AG04450 (cell line): ENCODE measurements around the gene PADI3. TPM values are rescaled to one million over a fixed set of nuclear protein-coding genes. Genes with fewer than 3 reads are reported as not detected.

Experiments used
- CTCF ChIA-PET: fragments of 300-600, 350-600 bp; formaldehyde crosslinking; extraction: SDS; loops from one replicate; lab custom pipeline; 2022; ENCODE audit warnings: antibody characterized with exemption, inconsistent platforms; lab: Charles Lee
- POLR2A ChIA-PET: fragments of 350-600 bp; formaldehyde crosslinking; extraction: SDS; loops from one replicate; lab custom pipeline; 2021; ENCODE audit warnings: antibody characterized with exemption, inconsistent platforms; lab: Yijun Ruan, JAX
- DNase-seq: peaks from one replicate; pipeline ENCODE4 v3.0.0-alpha.2; 2011; ENCODE audit warnings: low read depth, low spot score
- H3K27ac ChIP-seq: one replicate; pipeline ENCODE4 v1.5.1; 2012; ENCODE audit warnings: low read depth, low read length, control low read depth
- H3K27me3 ChIP-seq: one replicate; pipeline ENCODE4 v1.6.0; 2012; ENCODE audit warnings: low read length; ENCODE audit not compliant: control insufficient read depth, insufficient read depth
- H3K4me3 ChIP-seq: 2 replicates; pipeline ENCODE4 v1.5.1; 2011; ENCODE audit warnings: mild to moderate bottlenecking, low read depth, low read length, control low read depth
- H3K9me3 ChIP-seq: 2 replicates; pipeline ENCODE4 v1.5.1; 2012; ENCODE audit warnings: low read length; ENCODE audit not compliant: control insufficient read depth, insufficient read depth
- CTCF ChIP-seq: IDR thresholded peaks from 2 replicates; pipeline ENCODE4 v1.5.1; 2011; ENCODE audit warnings: low read depth, low read length, control low read depth, inconsistent platforms
- polyA plus RNA-seq: library from polyadenylated mRNA; depleted of rRNA; stranded (reverse); fragments of >200 nt; gene quantifications from 2 replicates; pipeline ENCODE4 v1.2.3, GENCODE V29; 2011

Gene PADI3
- polyA plus RNA-seq, 1 experiment, result 0.05 TPM

DNA sequence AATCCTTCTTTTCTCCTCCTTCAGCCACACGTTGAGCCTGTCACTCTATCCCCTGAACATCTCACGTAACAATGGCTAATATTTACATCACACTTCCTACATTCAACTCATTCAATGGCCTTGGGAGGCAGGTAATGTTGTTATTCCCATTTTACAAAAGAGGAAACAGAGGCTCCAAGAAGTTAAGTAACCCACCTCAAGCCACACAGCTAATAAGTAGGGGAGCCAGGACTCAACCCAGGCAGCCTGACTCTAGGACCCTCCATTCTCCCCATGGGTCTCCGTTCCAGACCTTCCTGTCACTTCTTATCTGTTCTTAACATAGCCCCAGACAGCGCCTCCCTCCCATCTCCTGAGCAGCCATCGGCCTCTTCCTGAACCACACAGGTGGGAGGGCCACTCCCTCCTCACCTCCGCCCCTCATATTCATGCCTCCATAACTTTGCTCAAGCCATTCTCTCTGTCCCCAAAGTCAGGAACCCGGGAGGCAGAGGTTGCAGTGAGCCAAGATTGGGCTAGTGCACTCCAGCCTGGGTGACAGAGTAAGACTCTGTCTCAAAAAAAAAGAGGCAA is 61.3 kb downstream of the PADI3 start:
- Histone ChIP-seq H3K9me3 (no peaks in the 10 kb centered on the region; the same call in 1 of the 2 replicates), H3K4me3 (no peak overlapping the region), H3K27me3 (peaks cover 34% of the 10 kb centered on the region), H3K27ac (no peak overlapping the region)
- no peak for DNase-seq
- CTCF ChIA-PET, result no interaction called here
- TF ChIP-seq CTCF, result no peak
- POLR2A ChIA-PET, result no interaction called here

DNA sequence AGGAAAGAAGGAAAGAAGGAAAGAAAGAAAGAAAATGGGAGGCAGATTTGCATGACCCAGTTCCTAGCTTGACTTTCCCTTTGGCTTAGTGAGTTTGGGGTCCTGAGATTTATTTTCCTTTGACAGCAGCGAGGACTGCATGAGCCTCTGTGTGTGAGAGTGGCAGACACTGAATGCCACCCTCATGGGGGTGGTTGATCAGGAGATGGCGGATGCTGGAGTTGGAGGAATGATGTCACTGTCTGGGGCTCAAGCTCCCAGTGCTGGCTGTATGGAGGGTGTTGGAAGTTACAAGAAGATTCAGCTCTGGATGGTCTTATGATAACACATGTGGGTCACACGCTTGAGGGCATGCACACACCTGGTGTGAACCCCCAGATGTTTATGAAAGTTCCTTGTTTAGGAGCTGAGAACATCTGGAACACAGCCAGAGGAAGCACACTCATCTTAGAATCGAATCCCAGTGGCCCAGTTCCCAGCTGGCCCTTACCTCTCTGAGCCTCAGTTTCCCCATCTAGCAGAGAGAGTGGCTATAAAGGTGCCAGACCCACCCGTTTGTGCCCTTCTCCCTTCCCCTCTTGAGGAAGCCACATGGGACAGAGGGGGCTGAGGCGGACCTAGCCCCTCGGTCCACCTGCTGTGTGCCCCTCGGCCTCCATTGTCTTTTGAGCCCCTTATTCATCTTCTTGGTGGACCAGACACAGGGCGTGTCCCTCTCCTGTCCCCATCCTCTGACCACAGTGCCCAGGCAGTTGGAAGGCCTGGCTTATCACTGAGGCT is 64.8 kb downstream of the PADI3 start:
- H3K9me3 ChIP-seq, result no peaks in the 10 kb centered on the region; the same call in 1 of the 2 replicates
- H3K27me3 ChIP-seq, result peaks cover 21% of the 10 kb centered on the region
- TF ChIP-seq CTCF, result no peak
- CTCF ChIA-PET, result interaction anchor here (0.6 to 1.5 kb wide), 2 partner anchors 23 to 94 kb away, joined by 6 read pairs; no protein-coding TSS in a partner anchor
- H3K27ac ChIP-seq, result no peak overlapping the region
- POLR2A ChIA-PET, result no interaction called here
- H3K4me3 ChIP-seq, result no peak overlapping the region
- DNase-seq, result no peak

GRCh38 chr1:17314491-17314971 is 65.6 kb downstream of the PADI3 start:
- Histone ChIP-seq H3K4me3 (no peak overlapping the region), H3K27me3 (peaks cover 19% of the 10 kb centered on the region), H3K9me3 (no peaks in the 10 kb centered on the region; the same call in none of the 2 replicates), H3K27ac (no peak overlapping the region)
- ChIA-PET POLR2A (no interaction called here), CTCF (no interaction called here)
- DNase-seq, result no peak
- TF ChIP-seq CTCF, result no peak

DNA sequence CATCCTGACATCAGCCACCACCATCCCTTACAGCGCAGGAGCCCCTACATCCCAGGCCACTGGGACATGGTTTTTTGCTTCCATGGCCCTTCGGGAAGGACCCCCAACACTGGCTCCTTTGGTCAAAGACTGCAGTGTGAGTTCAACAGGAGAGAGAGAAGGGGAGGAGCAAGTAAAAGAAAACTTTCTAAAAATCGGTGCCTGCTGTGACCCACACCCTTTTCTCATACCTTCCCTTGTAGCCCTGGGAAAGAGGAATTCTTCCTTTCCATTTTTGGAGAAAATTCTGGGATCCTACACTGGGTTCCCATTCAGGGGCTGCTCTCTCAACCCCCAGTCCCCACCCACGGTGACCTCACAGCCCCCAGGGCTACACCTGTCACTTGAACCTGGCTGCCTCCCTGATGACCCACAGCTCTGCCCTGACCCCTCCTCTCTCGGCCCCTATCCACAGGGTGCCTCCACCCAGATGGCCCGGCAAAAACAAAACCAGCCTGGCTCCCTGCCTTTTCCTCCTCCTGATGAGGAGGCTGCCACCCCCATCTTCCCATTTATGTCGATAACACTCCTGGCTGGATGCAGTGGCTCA is 66.7 kb downstream of the PADI3 start:
- DNase-seq, result no peak
- Histone ChIP-seq H3K9me3 (peaks cover 2% of the 10 kb centered on the region), H3K27me3 (peaks cover 23% of the 10 kb centered on the region), H3K4me3 (no peak overlapping the region), H3K27ac (no peak overlapping the region)
- ChIA-PET POLR2A (no interaction called here), CTCF (no interaction called here)
- no peak for TF ChIP-seq CTCF

GRCh38 chr1:17316704-17317103 is 67.8 kb downstream of the PADI3 start:
- no peak overlapping the region for H3K27ac ChIP-seq
- no peak for TF ChIP-seq CTCF
- H3K9me3 ChIP-seq, result peaks cover 2% of the 10 kb centered on the region
- peaks cover 23% of the 10 kb centered on the region for H3K27me3 ChIP-seq
- H3K4me3 ChIP-seq, result no peak overlapping the region
- DNase-seq, result no peak
- ChIA-PET CTCF (no interaction called here), POLR2A (no interaction called here)
